B cell (primary cell): ENCODE measurements around the gene CACNA1D.

ENCODE experiments used
- CTCF ChIP-seq: fragments of 200-600 bp; IDR thresholded peaks from one replicate; pipeline ENCODE4 v1.8.0; 2022; ENCODE audit warnings: antibody characterized with exemption, mild to moderate bottlenecking
- EZH2 ChIP-seq: IDR thresholded peaks from 2 replicates; pipeline ENCODE4 v1.6.1; 2012; ENCODE audit warnings: borderline replicate concordance, low read depth, mild to moderate bottlenecking, moderate library complexity, low read length; ENCODE audit not compliant: insufficient read depth, poor library complexity, severe bottlenecking

GRCh38 chr3:53688989-53689388 is 194.6 kb downstream of the CACNA1D start:
- TF ChIP-seq CTCF (no peak), EZH2 (no peak)
